Tibial nerve (tissue), 4 donors: ENCODE measurements around the gene ATP6V0E1. TPM values are rescaled to one million over a fixed set of nuclear protein-coding genes. Genes with fewer than 3 reads are reported as not detected.
"Not testable (repeated sequence)": the region's sequence is repeated elsewhere in the genome, so short reads cannot be mapped to it uniquely, and the experiment has no call there.

Experiments
- DNase-seq, 2 donors: peaks; one replicate each; pipeline ENCODE4 v3.0.0-alpha.2; 2019; ENCODE audit warnings: low spot score in 2 of 2
- H3K27ac ChIP-seq, 4 donors: fragments of 200-600 bp; sonication (generic) in 3 of 4; one replicate each; pipeline ENCODE4 v1.5.1; 2017 to 2019; ENCODE audit warnings: mild to moderate bottlenecking in 1 of 4
- H3K27me3 ChIP-seq, 2 donors: fragments of 200-600 bp; sonication (generic) in 1 of 2; one replicate each; pipeline versions ENCODE4 v1.5.1 to v1.6.0; 2017 to 2019
- H3K36me3 ChIP-seq, 3 donors: fragments of 200-600 bp; sonication (generic); one replicate each; pipeline ENCODE4 v1.5.1; 2018 to 2019
- H3K4me1 ChIP-seq, 4 donors: fragments of 200-600 bp; sonication (generic) in 3 of 4; one replicate each; pipeline ENCODE4 v1.5.1; 2017 to 2019
- H3K4me3 ChIP-seq, 4 donors: fragments of 200-600 bp; sonication (generic) in 3 of 4; one replicate each; pipeline ENCODE4 v1.5.1; 2017 to 2019; ENCODE audit warnings: mild to moderate bottlenecking in 1 of 4, moderate library complexity in 1 of 4
- H3K9me3 ChIP-seq, 4 donors: fragments of 200-600 bp; sonication (generic) in 3 of 4; one replicate each; pipeline ENCODE4 v1.5.1; 2017 to 2019
- CTCF ChIP-seq, 5 experiments: fragments of 200-600 bp in 3 of 5; fragments of 450-650 bp in 2 of 5; sonication (generic) in 3 of 5; IDR thresholded peaks; one replicate each; pipeline ENCODE4 v1.5.1; 2016 to 2019; ENCODE audit warnings: antibody characterized with exemption in 5 of 5, mild to moderate bottlenecking in 3 of 5, moderate library complexity in 2 of 5
- EP300 ChIP-seq, 2 donors: sonication (generic); formaldehyde crosslinking; IDR thresholded peaks; one replicate each; pipeline ENCODE4 v1.6.1; 2017; ENCODE audit warnings: antibody characterized with exemption in 2 of 2, mild to moderate bottlenecking in 1 of 2
- POLR2A ChIP-seq, 2 donors: fragments of 450-650 bp; IDR thresholded peaks; one replicate each; pipeline ENCODE4 v1.6.1; 2017; ENCODE audit warnings: antibody characterized with exemption in 2 of 2, mild to moderate bottlenecking in 2 of 2, moderate library complexity in 2 of 2
- WGBS, 2 donors: methylation state at CpG; one replicate each; pipeline ENCODE4 v1.1.5; 2018; 5-methylcytosine and 5-hydroxymethylcytosine counted together
- total RNA-seq, 4 donors: library from RNA; depleted of rRNA; stranded (reverse); fragments of >200 nt; gene quantifications; one replicate each; pipeline ENCODE4 v1.1.0, GENCODE V29; 2016

Gene ATP6V0E1
- total RNA-seq, 4 donors from 2014 or later, result 88.8 to 121 (median 92.0) TPM

GRCh38 chr5:173014671-173015070 lies 31.1 kb downstream of the ATP6V0E1 start:
- H3K4me3 ChIP-seq, result no peak overlapping the region
- peaks cover 0 to 64% (median 30%) of the 10 kb centered on the region in 4 donors for H3K4me1 ChIP-seq
- 90 to 95% methylated on average over 4 of the region's 4 CpGs for WGBS, 2 donors
- H3K27ac ChIP-seq, result peak overlapping the region in 2 of 4 donors; percentile 49 to 85
- TF ChIP-seq POLR2A (IDR thresholded peaks at IDR 0.05) (no peak), CTCF (IDR thresholded peaks at IDR 0.05) (no peak), EP300 (IDR thresholded peaks at IDR 0.05) (no peak)
- DNase-seq, result no peak
- no peaks in the 10 kb centered on the region for H3K9me3 ChIP-seq
- no peaks in the 10 kb centered on the region for H3K27me3 ChIP-seq
- no peaks in the 10 kb centered on the region for H3K36me3 ChIP-seq

- no peak for DNase-seq
- Histone ChIP-seq H3K4me1 (peaks cover 0 to 58% (median 30%) of the 10 kb centered on the region in 4 donors), H3K27me3 (no peaks in the 10 kb centered on the region), H3K9me3 (no peaks in the 10 kb centered on the region), H3K4me3 (no peak overlapping the region), H3K27ac (peak overlapping the region in 3 of 4 donors; percentile 61 to 85 (median 78)), H3K36me3 (no peaks in the 10 kb centered on the region)
- no peak for TF ChIP-seq CTCF (IDR thresholded peaks at IDR 0.05)
- TF ChIP-seq EP300 (IDR thresholded peaks at IDR 0.05), result no peak
- no peak for TF ChIP-seq POLR2A (IDR thresholded peaks at IDR 0.05)
- WGBS, 2 donors, result 91 to 97% methylated on average over 2 of the region's 2 CpGs
Observed at GRCh38 chr5:173015192-173015591, 31.6 kb downstream of the ATP6V0E1 start.

GRCh38 chr5:173015598-173016455 lies 32.3 kb downstream of the ATP6V0E1 start:
- H3K36me3 ChIP-seq, result peaks cover 0 to 5% (median 0%) of the 10 kb centered on the region in 3 donors
- 91% methylated on average over 13 of the region's 13 CpGs for WGBS, 2 donors
- H3K27me3 ChIP-seq, result no peaks in the 10 kb centered on the region
- DNase-seq, result no peak
- peaks cover 0 to 56% (median 26%) of the 10 kb centered on the region in 4 donors for H3K4me1 ChIP-seq
- no peak overlapping the region for H3K4me3 ChIP-seq
- H3K27ac ChIP-seq, result peak overlapping the region in 3 of 4 donors; percentile 61 to 85 (median 78)
- no peaks in the 10 kb centered on the region for H3K9me3 ChIP-seq
- TF ChIP-seq CTCF (IDR thresholded peaks at IDR 0.05) (no peak), POLR2A (IDR thresholded peaks at IDR 0.05) (no peak), EP300 (IDR thresholded peaks at IDR 0.05) (no peak)

GRCh38 chr5:173016598-173017046 lies 33.1 kb downstream of the ATP6V0E1 start:
- TF ChIP-seq POLR2A (IDR thresholded peaks at IDR 0.05), result no peak
- no peak for TF ChIP-seq CTCF (IDR thresholded peaks at IDR 0.05)
- peak; percentile 85 to 87 for TF ChIP-seq EP300 (IDR thresholded peaks at IDR 0.05)
- WGBS, 2 donors, result 11 to 22% methylated on average over 4 of the region's 4 CpGs
- H3K27me3 ChIP-seq, result no peaks in the 10 kb centered on the region
- H3K27ac ChIP-seq, result peak overlapping the region; percentile 30 to 85 (median 70)
- peaks cover 0 to 48% (median 20%) of the 10 kb centered on the region in 4 donors for H3K4me1 ChIP-seq
- H3K4me3 ChIP-seq, result no peak overlapping the region
- peaks cover 0 to 13% (median 0%) of the 10 kb centered on the region in 3 donors for H3K36me3 ChIP-seq
- DNase-seq, result peak in 1 of 2 donors; percentile 45
- no peaks in the 10 kb centered on the region for H3K9me3 ChIP-seq

GRCh38 chr5:173017087-173017486 lies 33.5 kb downstream of the ATP6V0E1 start:
- H3K4me1 ChIP-seq, result peaks cover 0 to 43% (median 19%) of the 10 kb centered on the region in 4 donors
- not testable (repeated sequence) for H3K9me3 ChIP-seq, DNase-seq, H3K27me3 ChIP-seq, H3K4me3 ChIP-seq
- H3K27ac ChIP-seq, result peak overlapping the region; percentile 30 to 85 (median 66)
- H3K36me3 ChIP-seq, result peaks cover 0 to 15% (median 0%) of the 10 kb centered on the region in 3 donors
- WGBS, 2 donors, result 92 to 94% methylated on average over 15 of the region's 15 CpGs
